Transverse colon (tissue), 4 donors: ENCODE measurements around the gene COPB2.

ENCODE experiments used
- CTCF ChIP-seq, 5 experiments: fragments of 200-600 bp in 3 of 5; fragments of 450-650 bp in 2 of 5; sonication (generic) in 3 of 5; IDR thresholded peaks; 1 replicate in 2 of 5; 2 replicates in 3 of 5; pipeline ENCODE4 v1.5.1; 2016 to 2017; ENCODE audit warnings: antibody characterized with exemption in 5 of 5, inconsistent platforms in 3 of 5, mild to moderate bottlenecking in 2 of 5, moderate library complexity in 1 of 5
- POLR2A ChIP-seq: fragments of 450-650 bp; IDR thresholded peaks from one replicate; pipeline ENCODE4 v1.6.1; 2016; ENCODE audit warnings: antibody characterized with exemption, mild to moderate bottlenecking, moderate library complexity
- POLR2AphosphoS5 ChIP-seq, 3 donors: sonication (generic); formaldehyde crosslinking; IDR thresholded peaks; one replicate each; pipeline ENCODE4 v1.6.1; 2016; ENCODE audit warnings: antibody characterized with exemption in 3 of 3

GRCh38 chr3:139308560-139308959 lies 80.9 kb downstream of the COPB2 start:
- TF ChIP-seq CTCF (IDR thresholded peaks at IDR 0.05) (no peak), POLR2AphosphoS5 (IDR thresholded peaks at IDR 0.05) (no peak), POLR2A (no peak)
